SK-N-SH (cell line): ENCODE results near the gene PLA2G5. TPM values are rescaled to one million over a fixed set of nuclear protein-coding genes. Genes with fewer than 3 reads are reported as not detected.
A peak's percentile ranks its signal among the peaks of the same experiment; 100 is the strongest.

Source experiments
- CTCF ChIA-PET: fragments of 300-600, 350-600 bp; formaldehyde crosslinking; extraction: SDS; loops from one replicate; lab custom pipeline; 2021; lab: Yijun Ruan, JAX
- POLR2A ChIA-PET: fragments of 350-600 bp; sonication (Branson Sonifier 250); formaldehyde crosslinking; extraction: SDS; loops from one replicate; lab custom pipeline; 2020; ENCODE audit warnings: antibody characterized with exemption, inconsistent platforms; lab: Yijun Ruan, JAX
- DNase-seq: peaks from one replicate; pipeline ENCODE4 v3.0.0; 2012
- H2AFZ ChIP-seq: fragments of 200-600 bp; sonication (generic); 2 replicates; pipeline ENCODE4 v1.8.1; 2016; ENCODE audit warnings: antibody characterized with exemption, mild to moderate bottlenecking, low read depth
- H3F3A ChIP-seq: fragments of 200-600 bp; sonication (generic); replicated peaks from 2 replicates; pipeline ENCODE3; 2016; ENCODE audit warnings: antibody characterized with exemption, mild to moderate bottlenecking; ENCODE audit not compliant: insufficient read depth
- H3K27ac ChIP-seq, 2 experiments: fragments of 200-500 bp in 1 of 2; fragments of 200-600 bp in 1 of 2; sonication (Bioruptor generic) in 1 of 2; sonication (generic), shearing (Covaris generic) in 1 of 2; 2 replicates each; pipeline versions ENCODE4 v1.5.1 to v1.6.1; 2014 to 2016; ENCODE audit warnings: low read depth in 2 of 2, inconsistent platforms in 1 of 2, low read length in 1 of 2, mild to moderate bottlenecking in 1 of 2, mixed read lengths in 1 of 2
- H3K27me3 ChIP-seq: fragments of 200-600 bp; sonication (generic), shearing (Covaris generic); 2 replicates; pipeline ENCODE4 v1.6.1; 2016; ENCODE audit warnings: mixed run types; ENCODE audit not compliant: insufficient read depth
- H3K36me3 ChIP-seq, 2 experiments: fragments of 200-500 bp in 1 of 2; fragments of 200-600 bp in 1 of 2; sonication (Bioruptor generic) in 1 of 2; sonication (generic) in 1 of 2; replicated peaks in 1 of 2; 2 replicates each; pipeline versions ENCODE3 to v1.5.1; 2014 to 2016; ENCODE audit warnings: low read length in 1 of 2, mild to moderate bottlenecking in 1 of 2; ENCODE audit not compliant: insufficient read depth in 2 of 2, control insufficient read depth in 1 of 2
- H3K4me1 ChIP-seq, 2 experiments: fragments of 200-500 bp in 1 of 2; fragments of 200-600 bp in 1 of 2; sonication (Bioruptor generic) in 1 of 2; sonication (generic), shearing (Covaris generic) in 1 of 2; 2 replicates each; pipeline versions ENCODE4 v1.5.1 to v1.6.1; 2014 to 2016; ENCODE audit warnings: low read depth in 1 of 2, low read length in 1 of 2, mixed run types in 1 of 2; ENCODE audit not compliant: insufficient read depth in 2 of 2, control insufficient read depth in 1 of 2
- H3K4me2 ChIP-seq: fragments of 200-600 bp; sonication (generic), shearing (Covaris generic); 2 replicates; pipeline ENCODE4 v1.6.1; 2017; ENCODE audit warnings: mixed run types
- H3K4me3 ChIP-seq, 2 experiments: fragments of 200-500 bp in 1 of 2; fragments of 200-600 bp in 1 of 2; sonication (Bioruptor generic) in 1 of 2; sonication (generic), shearing (Covaris generic) in 1 of 2; 2 replicates each; pipeline versions ENCODE4 v1.5.1 to v1.8.1; 2014 to 2016; ENCODE audit warnings: low read depth in 2 of 2, inconsistent platforms in 1 of 2, low read length in 1 of 2, mild to moderate bottlenecking in 1 of 2, mixed read lengths in 1 of 2, moderate library complexity in 1 of 2
- H3K79me2 ChIP-seq: fragments of 200-600 bp; sonication (generic); 2 replicates; pipeline ENCODE4 v1.8.1; 2017; ENCODE audit warnings: mild to moderate bottlenecking; ENCODE audit not compliant: insufficient read depth
- H3K9ac ChIP-seq: fragments of 200-600 bp; sonication (generic); 2 replicates; pipeline ENCODE4 v1.6.1; 2017; ENCODE audit warnings: mixed run types
- H3K9me2 ChIP-seq: fragments of 200-600 bp; sonication (generic); 2 replicates; pipeline ENCODE4 v1.6.1; 2017; ENCODE audit warnings: mixed run types
- H3K9me3 ChIP-seq: fragments of 200-600 bp; sonication (generic); 2 replicates; pipeline ENCODE4 v1.6.1; 2017; ENCODE audit warnings: mixed run types, mild to moderate bottlenecking, moderate library complexity
- H4K20me1 ChIP-seq: fragments of 200-600 bp; sonication (generic); 2 replicates; pipeline ENCODE4 v1.6.1; 2017; ENCODE audit warnings: mild to moderate bottlenecking, mixed run types; ENCODE audit not compliant: insufficient read depth
- FOSL2 ChIP-seq: IDR thresholded peaks from 2 replicates; pipeline ENCODE4 v1.4.0; 2012; ENCODE audit warnings: low read depth, mild to moderate bottlenecking, moderate library complexity, borderline replicate concordance
- JUND ChIP-seq: IDR thresholded peaks from 2 replicates; pipeline ENCODE4 v1.4.0; 2012
- NFIC ChIP-seq: IDR thresholded peaks from 2 replicates; pipeline ENCODE4 v1.4.0; 2012; ENCODE audit warnings: borderline replicate concordance
- RAD21 ChIP-seq: IDR thresholded peaks from 2 replicates; pipeline ENCODE4 v1.6.1; 2012; ENCODE audit warnings: mild to moderate bottlenecking, low read length
- RCOR1 ChIP-seq: fragments of 150-350 bp; IDR thresholded peaks from 2 replicates; pipeline ENCODE4 v1.6.1; 2017; ENCODE audit warnings: antibody characterized with exemption, low read length
- REST ChIP-seq: IDR thresholded peaks from 2 replicates; pipeline ENCODE4 v1.6.1; 2012; ENCODE audit warnings: mild to moderate bottlenecking, low read depth, low read length, moderate library complexity
- SMC3 ChIP-seq: IDR thresholded peaks from 2 replicates; pipeline ENCODE4 v1.6.1; 2012; ENCODE audit warnings: low read depth, low read length, improper control_type of control experiment
- TCF12 ChIP-seq: IDR thresholded peaks from 2 replicates; pipeline ENCODE4 v1.4.0; 2012
- WGBS: methylation state at CpG from one replicate; pipeline ENCODE4 v1.1.6; 2017; ENCODE audit warnings: low lambda C conversion rate; 5-methylcytosine and 5-hydroxymethylcytosine counted together
- polyA plus RNA-seq, 3 experiments: library from polyadenylated mRNA; depleted of rRNA; stranded (reverse); fragments of >200 nt; gene quantifications; 2 replicates each; pipeline ENCODE4 v1.2.3, GENCODE V29; 2012
- TF ChIP-seq, protein P1 (sequence below): IDR thresholded peaks from 2 replicates; pipeline ENCODE4; 2012
- TF ChIP-seq, protein P2 (sequence below): IDR thresholded peaks from 2 replicates; pipeline ENCODE4 v1.4.0; 2012; ENCODE audit warnings: low read depth, borderline replicate concordance

The PLA2G5 gene
- polyA plus RNA-seq, 1 of the 3 experiments (the other 2 are of a cell fraction): not detected

DNA sequence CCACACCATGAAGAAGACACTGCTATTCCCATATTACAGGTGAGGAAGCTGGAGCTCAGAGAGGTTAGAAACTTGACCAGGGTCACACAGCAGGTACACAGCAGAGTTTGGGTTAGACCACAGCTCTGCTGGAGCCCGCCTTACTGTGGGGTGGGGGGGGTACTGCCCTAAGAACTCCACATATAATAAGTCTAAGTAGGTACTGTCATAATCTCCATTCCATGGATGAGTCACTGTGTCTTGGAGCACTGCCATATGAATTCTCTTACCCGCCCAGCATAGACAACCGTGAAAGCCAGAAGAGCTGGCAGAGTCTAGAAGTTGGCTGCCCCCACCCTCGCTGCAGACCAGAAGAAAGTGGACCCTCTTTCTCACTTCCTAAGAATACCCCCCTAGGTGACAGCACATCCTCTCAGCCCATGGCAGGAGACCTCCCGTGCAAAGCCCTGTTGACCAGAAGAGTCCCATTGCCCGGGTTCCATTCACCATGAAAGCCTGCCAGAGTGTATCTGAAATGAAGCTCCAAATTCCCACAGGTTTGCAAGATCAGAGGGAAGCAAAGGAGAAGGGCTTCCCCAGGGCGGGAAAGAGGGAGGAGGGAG lies 54.6 kb downstream of the PLA2G5 start:
- Histone ChIP-seq H3K4me1 (peaks cover 0 to 10% of the 10 kb centered on the region in 2 experiments; a peak in 1 of 4 replicates), H3K27ac (no peak overlapping the region), H3K9me3 (no peaks in the 10 kb centered on the region), H3K27me3 (peaks cover 5% of the 10 kb centered on the region; the same call in 1 of the 2 replicates), H3K9me2 (no peaks in the 10 kb centered on the region), H3K4me3 (no peak overlapping the region), H3K36me3 (no peaks in the 10 kb centered on the region), H3K9ac (no peak overlapping the region), H3K4me2 (peak overlapping the region; percentile 70; the same call in 1 of the 2 replicates), H2AFZ (no peak overlapping the region), H3K79me2 (no peaks in the 10 kb centered on the region), H4K20me1 (no peaks in the 10 kb centered on the region), H3F3A (no peaks in the 10 kb centered on the region)
- 16% methylated on average over 6 of the region's 7 CpGs for WGBS
- ChIA-PET CTCF (interaction anchor here (0.8 to 1.8 kb wide), 3 partner anchors 29 to 206 kb away, joined by 3 to 5 read pairs (median 3); no protein-coding TSS in a partner anchor), POLR2A (no interaction called here)
- no peak for DNase-seq
- TF ChIP-seq RCOR1 (no peak), JUND (peak; percentile 76), SMC3 (no peak), NFIC (peak; percentile 85), TCF12 (peak; percentile 32; the same call in 1 of the 2 replicates), RAD21 (no peak), REST (no peak), FOSL2 (peak; percentile 76)
- TF ChIP-seq, protein P1, sequence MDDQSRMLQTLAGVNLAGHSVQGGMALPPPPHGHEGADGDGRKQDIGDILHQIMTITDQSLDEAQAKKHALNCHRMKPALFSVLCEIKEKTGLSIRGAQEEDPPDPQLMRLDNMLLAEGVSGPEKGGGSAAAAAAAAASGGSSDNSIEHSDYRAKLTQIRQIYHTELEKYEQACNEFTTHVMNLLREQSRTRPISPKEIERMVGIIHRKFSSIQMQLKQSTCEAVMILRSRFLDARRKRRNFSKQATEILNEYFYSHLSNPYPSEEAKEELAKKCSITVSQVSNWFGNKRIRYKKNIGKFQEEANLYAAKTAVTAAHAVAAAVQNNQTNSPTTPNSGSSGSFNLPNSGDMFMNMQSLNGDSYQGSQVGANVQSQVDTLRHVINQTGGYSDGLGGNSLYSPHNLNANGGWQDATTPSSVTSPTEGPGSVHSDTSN: peak; percentile 46
- TF ChIP-seq, protein P2, sequence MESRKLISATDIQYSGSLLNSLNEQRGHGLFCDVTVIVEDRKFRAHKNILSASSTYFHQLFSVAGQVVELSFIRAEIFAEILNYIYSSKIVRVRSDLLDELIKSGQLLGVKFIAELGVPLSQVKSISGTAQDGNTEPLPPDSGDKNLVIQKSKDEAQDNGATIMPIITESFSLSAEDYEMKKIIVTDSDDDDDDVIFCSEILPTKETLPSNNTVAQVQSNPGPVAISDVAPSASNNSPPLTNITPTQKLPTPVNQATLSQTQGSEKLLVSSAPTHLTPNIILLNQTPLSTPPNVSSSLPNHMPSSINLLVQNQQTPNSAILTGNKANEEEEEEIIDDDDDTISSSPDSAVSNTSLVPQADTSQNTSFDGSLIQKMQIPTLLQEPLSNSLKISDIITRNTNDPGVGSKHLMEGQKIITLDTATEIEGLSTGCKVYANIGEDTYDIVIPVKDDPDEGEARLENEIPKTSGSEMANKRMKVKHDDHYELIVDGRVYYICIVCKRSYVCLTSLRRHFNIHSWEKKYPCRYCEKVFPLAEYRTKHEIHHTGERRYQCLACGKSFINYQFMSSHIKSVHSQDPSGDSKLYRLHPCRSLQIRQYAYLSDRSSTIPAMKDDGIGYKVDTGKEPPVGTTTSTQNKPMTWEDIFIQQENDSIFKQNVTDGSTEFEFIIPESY: no peak
